Endodermal cell (in vitro differentiated cells): ENCODE data around the gene IQCN. TPM values are rescaled to one million over a fixed set of nuclear protein-coding genes. Genes with fewer than 3 reads are reported as not detected.

Source experiments
- DNase-seq: peaks from one replicate; pipeline ENCODE4 v3.0.0-alpha.2; 2017
- H3K27ac ChIP-seq: 2 replicates; pipeline ENCODE4 v1.5.1; 2013; ENCODE audit warnings: mild to moderate bottlenecking, low read depth, low read length, moderate library complexity
- H3K27me3 ChIP-seq: 2 replicates; pipeline ENCODE4 v1.6.1; 2013; ENCODE audit warnings: mild to moderate bottlenecking, low read length, moderate library complexity; ENCODE audit not compliant: insufficient read depth, control insufficient read depth, poor library complexity, severe bottlenecking
- H3K36me3 ChIP-seq: 2 replicates; pipeline ENCODE4 v1.7.0; 2013; ENCODE audit warnings: mild to moderate bottlenecking, low read length, moderate library complexity; ENCODE audit not compliant: control insufficient read depth, insufficient read depth
- H3K4me1 ChIP-seq: one replicate; pipeline ENCODE4 v1.7.0; 2013; ENCODE audit warnings: low read length; ENCODE audit not compliant: control insufficient read depth, insufficient read depth
- H3K4me3 ChIP-seq: 2 replicates; pipeline ENCODE4 v1.5.1; 2013; ENCODE audit warnings: mild to moderate bottlenecking, low read length, moderate library complexity
- H3K9ac ChIP-seq: 2 replicates; pipeline ENCODE4 v1.6.1; 2013; ENCODE audit warnings: mild to moderate bottlenecking, low read length, moderate library complexity; ENCODE audit not compliant: poor library complexity, severe bottlenecking; ENCODE audit errors: extremely low read depth
- H3K9me3 ChIP-seq: 2 replicates; pipeline ENCODE4 v1.6.1; 2013; ENCODE audit warnings: mild to moderate bottlenecking, low read length, moderate library complexity; ENCODE audit not compliant: control insufficient read depth
- H3K27ac Mint-ChIP-seq: 2 replicates; pipeline ENCODE4 v1.8.0; 2020; ENCODE audit warnings: mixed read lengths
- H3K27me3 Mint-ChIP-seq: 2 replicates; pipeline ENCODE4 v1.8.0; 2021; ENCODE audit warnings: mild to moderate bottlenecking, mixed read lengths; ENCODE audit not compliant: insufficient read depth
- H3K36me3 Mint-ChIP-seq: 2 replicates; pipeline ENCODE4 v1.8.0; 2020; ENCODE audit warnings: low read depth, mixed read lengths
- H3K4me1 Mint-ChIP-seq: 2 replicates; pipeline ENCODE4 v1.8.0; 2020; ENCODE audit warnings: mixed read lengths
- H3K4me3 Mint-ChIP-seq: 2 replicates; pipeline ENCODE4 v1.8.0; 2020; ENCODE audit warnings: mild to moderate bottlenecking, moderate library complexity, mixed read lengths
- H3K9me3 Mint-ChIP-seq: 2 replicates; pipeline ENCODE4 v1.8.0; 2020; ENCODE audit warnings: mild to moderate bottlenecking, mixed read lengths
- CTCF ChIP-seq: fragments of 200-600 bp; sonication (generic); conservative IDR thresholded peaks from 2 replicates; pipeline ENCODE4 v1.5.0; 2021; ENCODE audit warnings: antibody characterized with exemption, mild to moderate bottlenecking
- WGBS, 2 experiments: methylation state at CpG; one replicate each; pipeline versions ENCODE4 v1.1.5 to v1.1.7; 2013; ENCODE audit warnings: missing lambda C conversion rate in 2 of 2, mixed read lengths in 1 of 2; ENCODE audit not compliant: insufficient coverage in 1 of 2, insufficient read length in 1 of 2; 5-methylcytosine and 5-hydroxymethylcytosine counted together
- total RNA-seq, 2 donors: library from RNA; stranded (reverse); fragmentation: NEBNext Ultra II Directional in 1 of 2; extraction: Animal tissue kit (Norgen Biotek cat#: 25700) in 1 of 2; gene quantifications; 2 replicates in 1 of 2; 3 replicates in 1 of 2; pipeline ENCODE4 v1.2.1, GENCODE V29; 2021

The IQCN gene
- total RNA-seq, 2 donors from 2014 or later, result 2.4 to 3.3 TPM

DNA sequence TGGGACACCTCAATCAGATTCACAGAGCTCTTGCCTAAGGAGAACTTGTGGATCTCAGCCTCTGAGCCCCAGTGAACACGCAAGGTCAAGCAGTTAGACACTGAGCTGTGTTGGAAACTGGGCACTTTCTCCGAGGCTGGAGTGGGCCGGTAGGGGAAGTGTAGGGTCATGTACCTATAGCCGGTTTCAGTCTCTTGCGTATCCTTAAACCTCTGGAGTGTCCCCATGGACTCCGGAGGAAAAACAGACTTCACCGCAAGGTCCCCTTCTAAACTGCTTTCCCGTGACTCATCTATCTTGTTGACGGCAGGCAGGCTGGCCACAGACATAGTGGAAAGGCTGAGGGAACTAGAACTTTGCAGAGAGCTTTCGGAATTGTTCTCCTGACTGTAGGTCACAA is 11.3 kb downstream of the IQCN start:
- Mint-ChIP-seq H3K27me3 (peaks cover 24% of the 10 kb centered on the region), H3K36me3 (peaks cover 11% of the 10 kb centered on the region), H3K4me1 (no peaks in the 10 kb centered on the region), H3K4me3 (no peak overlapping the region), H3K9me3 (no peaks in the 10 kb centered on the region), H3K27ac (no peak overlapping the region)
- TF ChIP-seq CTCF, result no peak
- Histone ChIP-seq H3K4me1 (no peaks in the 10 kb centered on the region), H3K27me3 (no peaks in the 10 kb centered on the region), H3K9me3 (no peaks in the 10 kb centered on the region), H3K9ac (no peak overlapping the region), H3K36me3 (no peaks in the 10 kb centered on the region), H3K4me3 (no peak overlapping the region), H3K27ac (no peak overlapping the region)
- WGBS, 2 experiments, result 93 to 97% methylated on average over 9 to 10 of the region's 10 CpGs
- no peak for DNase-seq

DNA sequence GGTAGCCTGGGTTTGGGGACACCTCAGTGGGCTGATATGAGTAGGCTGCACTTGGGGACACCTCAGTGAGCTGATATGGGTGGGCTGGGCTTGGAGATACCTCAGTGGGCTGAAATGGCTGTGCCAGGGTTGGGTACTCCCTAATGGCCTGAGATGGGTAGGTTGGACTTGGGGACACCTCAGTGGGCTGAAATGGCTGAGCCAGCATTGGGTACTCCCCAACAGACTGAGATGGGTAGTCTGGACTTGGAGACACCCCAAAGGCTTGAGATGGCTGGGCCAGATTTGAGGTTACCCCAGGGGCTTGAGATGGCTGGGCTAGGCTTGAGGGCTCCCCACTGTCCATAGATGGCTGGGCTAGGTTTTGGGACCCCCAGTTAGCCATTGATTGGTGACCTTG is 12.1 kb downstream of the IQCN start:
- H3K27ac Mint-ChIP-seq, result no peak overlapping the region
- H3K4me3 ChIP-seq, result no peak overlapping the region
- no peak for TF ChIP-seq CTCF
- H3K4me3 Mint-ChIP-seq, result no peak overlapping the region
- H3K9me3 Mint-ChIP-seq, result no peaks in the 10 kb centered on the region
- H3K4me1 ChIP-seq, result no peaks in the 10 kb centered on the region
- no peak overlapping the region for H3K9ac ChIP-seq
- H3K27me3 Mint-ChIP-seq, result peaks cover 24% of the 10 kb centered on the region
- no peaks in the 10 kb centered on the region for H3K36me3 ChIP-seq
- H3K9me3 ChIP-seq, result no peaks in the 10 kb centered on the region
- peaks cover 10% of the 10 kb centered on the region for H3K36me3 Mint-ChIP-seq
- no peak for DNase-seq
- H3K4me1 Mint-ChIP-seq, result no peaks in the 10 kb centered on the region
- no peak overlapping the region for H3K27ac ChIP-seq
- no peaks in the 10 kb centered on the region for H3K27me3 ChIP-seq

DNA sequence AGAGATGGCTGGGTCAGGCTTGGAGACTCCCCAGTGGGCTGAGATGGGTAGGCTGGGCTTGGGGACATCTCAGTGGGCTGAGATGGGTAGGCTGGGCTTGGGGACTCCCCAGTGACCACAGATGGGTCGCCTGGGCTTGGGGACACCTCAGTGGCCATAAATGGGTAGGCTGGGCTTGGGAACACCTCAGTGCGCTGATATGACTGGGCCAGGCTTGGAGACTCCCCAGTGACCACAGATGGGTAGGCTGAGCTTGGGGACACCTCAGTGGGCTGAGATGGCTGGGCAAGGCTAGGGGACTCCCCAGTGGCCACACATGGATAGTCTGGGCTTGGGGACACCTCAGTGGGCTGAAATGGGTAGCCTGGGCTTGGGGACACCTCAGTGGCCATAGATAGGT is 12.8 kb downstream of the IQCN start:
- H3K27ac ChIP-seq, result no peak overlapping the region
- no peak for TF ChIP-seq CTCF
- Mint-ChIP-seq H3K36me3 (peaks cover 8% of the 10 kb centered on the region), H3K27ac (no peak overlapping the region), H3K4me3 (no peak overlapping the region), H3K27me3 (peaks cover 26% of the 10 kb centered on the region), H3K9me3 (no peaks in the 10 kb centered on the region), H3K4me1 (no peaks in the 10 kb centered on the region)
- H3K4me3 ChIP-seq, result no peak overlapping the region
- no peaks in the 10 kb centered on the region for H3K36me3 ChIP-seq
- no peaks in the 10 kb centered on the region for H3K27me3 ChIP-seq
- no peaks in the 10 kb centered on the region for H3K4me1 ChIP-seq
- WGBS, 2 experiments, result 72 to 92% methylated on average over 2 of the region's 2 CpGs
- H3K9ac ChIP-seq, result no peak overlapping the region
- no peaks in the 10 kb centered on the region for H3K9me3 ChIP-seq
- no peak for DNase-seq
